Stomach (tissue), 9 donors: ENCODE results near the gene AGBL4. TPM values are rescaled to one million over a fixed set of nuclear protein-coding genes. Genes with fewer than 3 reads are reported as not detected.

Experiments used
- DNase-seq, 2 donors: peaks; one replicate each; pipeline versions ENCODE4 v3.0.0 to v3.0.0-alpha.2; 2013 to 2019
- H3K27ac ChIP-seq, 5 donors: fragments of 200-600 bp in 4 of 5; sonication (generic) in 4 of 5; one replicate each; pipeline ENCODE4 v1.5.1; 2013 to 2019; ENCODE audit warnings: mild to moderate bottlenecking in 1 of 5, moderate library complexity in 1 of 5
- H3K27me3 ChIP-seq, 3 donors: fragments of 200-600 bp; sonication (generic); one replicate each; pipeline ENCODE4 v1.5.1; 2017 to 2019; ENCODE audit warnings: mixed run types in 1 of 3
- H3K36me3 ChIP-seq, 4 donors: fragments of 200-600 bp; sonication (generic); 1 replicate in 3 of 4; 2 replicates in 1 of 4; pipeline ENCODE4 v1.5.1; 2016 to 2019
- H3K4me1 ChIP-seq, 4 donors: fragments of 200-600 bp; sonication (generic); one replicate each; pipeline ENCODE4 v1.5.1; 2016 to 2019
- H3K4me3 ChIP-seq, 4 donors: fragments of 200-600 bp; sonication (generic) in 3 of 4; one replicate each; pipeline ENCODE4 v1.5.1; 2016 to 2019; ENCODE audit warnings: mild to moderate bottlenecking in 1 of 4
- H3K9me3 ChIP-seq, 4 donors: fragments of 200-600 bp; sonication (generic); one replicate each; pipeline ENCODE4 v1.5.1; 2016 to 2019
- EP300 ChIP-seq: sonication (generic); formaldehyde crosslinking; IDR thresholded peaks from one replicate; pipeline ENCODE4 v1.6.1; 2017; ENCODE audit warnings: antibody characterized with exemption
- POLR2A ChIP-seq, 4 donors: fragments of 450-650 bp; IDR thresholded peaks; one replicate each; pipeline ENCODE4 v1.6.1; 2016; ENCODE audit warnings: antibody characterized with exemption in 4 of 4, control low read depth in 2 of 4, mild to moderate bottlenecking in 1 of 4, moderate library complexity in 1 of 4
- POLR2AphosphoS5 ChIP-seq, 3 donors: sonication (generic); formaldehyde crosslinking; IDR thresholded peaks; one replicate each; pipeline ENCODE4 v1.6.1; 2016; ENCODE audit warnings: antibody characterized with exemption in 3 of 3
- WGBS, 5 donors: extraction: QIAGEN DNeasy Blood & Tissue Kit in 3 of 5; methylation state at CpG; one replicate each; pipeline versions ENCODE4 v1.1.5 to v1.1.7; 2013 to 2018; 5-methylcytosine and 5-hydroxymethylcytosine counted together
- intact Hi-C: fragments of 100-400 bp; cut with DNase I; formaldehyde crosslinking; loops from one replicate; pipeline ENCODE4 v1.15.1; 2023; ENCODE audit warnings: low total_unique reads
- polyA plus RNA-seq, 3 donors: library from polyadenylated mRNA; stranded (reverse); fragments of 200-250 nt; gene quantifications; one replicate each; pipeline ENCODE4 v1.2.3, GENCODE V29; 2013
- total RNA-seq, 5 donors: library from RNA; depleted of rRNA; stranded (reverse); fragments of >200 nt; gene quantifications; one replicate each; pipeline versions ENCODE4 v1.1.0 to v1.2.3, GENCODE V29; 2014 to 2016
- TF ChIP-seq, protein P1 (sequence below), 7 experiments: fragments of 450-650 bp in 4 of 7; fragments of 200-600 bp in 3 of 7; sonication (generic) in 3 of 7; IDR thresholded peaks; one replicate each; pipeline ENCODE4 v1.5.1; 2016 to 2019; ENCODE audit warnings: antibody characterized with exemption in 7 of 7, control low read depth in 2 of 7, mild to moderate bottlenecking in 1 of 7
- donor health status: healthy with polysubstance abuse.
- donor health status: Bipolar disorder and iron deficiency.
- donor health status: healthy.

AGBL4 gene
- total and polyA plus RNA-seq, 8 donors, result 0.92 TPM; not detected in 7

DNA sequence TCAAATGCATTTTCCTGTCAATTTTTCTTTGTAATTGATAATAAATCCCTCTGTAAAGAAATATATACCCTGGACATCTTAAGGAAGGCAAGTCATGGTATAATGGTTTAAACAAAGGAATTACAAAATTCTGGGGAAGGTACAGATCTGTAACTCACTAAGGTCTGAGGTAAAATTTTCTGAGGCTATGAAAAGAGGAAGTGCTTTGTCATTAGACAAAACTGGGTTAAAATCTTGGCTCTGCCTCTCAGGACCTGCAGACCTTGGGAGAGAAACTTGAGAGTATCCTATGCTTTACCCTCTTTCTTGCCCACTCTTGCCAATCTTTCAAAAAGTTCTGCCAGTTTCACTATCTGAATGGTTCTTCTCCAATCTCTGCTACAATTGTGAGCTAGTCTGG lies 1220.3 kb downstream of the AGBL4 start:
- H3K4me1 ChIP-seq, result peaks cover 0 to 1% (median 0%) of the 10 kb centered on the region in 4 donors
- no peaks in the 10 kb centered on the region for H3K9me3 ChIP-seq
- intact Hi-C loops, result no loop called here
- TF ChIP-seq, protein P1, sequence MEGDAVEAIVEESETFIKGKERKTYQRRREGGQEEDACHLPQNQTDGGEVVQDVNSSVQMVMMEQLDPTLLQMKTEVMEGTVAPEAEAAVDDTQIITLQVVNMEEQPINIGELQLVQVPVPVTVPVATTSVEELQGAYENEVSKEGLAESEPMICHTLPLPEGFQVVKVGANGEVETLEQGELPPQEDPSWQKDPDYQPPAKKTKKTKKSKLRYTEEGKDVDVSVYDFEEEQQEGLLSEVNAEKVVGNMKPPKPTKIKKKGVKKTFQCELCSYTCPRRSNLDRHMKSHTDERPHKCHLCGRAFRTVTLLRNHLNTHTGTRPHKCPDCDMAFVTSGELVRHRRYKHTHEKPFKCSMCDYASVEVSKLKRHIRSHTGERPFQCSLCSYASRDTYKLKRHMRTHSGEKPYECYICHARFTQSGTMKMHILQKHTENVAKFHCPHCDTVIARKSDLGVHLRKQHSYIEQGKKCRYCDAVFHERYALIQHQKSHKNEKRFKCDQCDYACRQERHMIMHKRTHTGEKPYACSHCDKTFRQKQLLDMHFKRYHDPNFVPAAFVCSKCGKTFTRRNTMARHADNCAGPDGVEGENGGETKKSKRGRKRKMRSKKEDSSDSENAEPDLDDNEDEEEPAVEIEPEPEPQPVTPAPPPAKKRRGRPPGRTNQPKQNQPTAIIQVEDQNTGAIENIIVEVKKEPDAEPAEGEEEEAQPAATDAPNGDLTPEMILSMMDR (IDR thresholded peaks at IDR 0.05), result no peak
- no peak for TF ChIP-seq POLR2A (IDR thresholded peaks at IDR 0.05)
- no peak for DNase-seq
- no peaks in the 10 kb centered on the region for H3K27me3 ChIP-seq
- H3K4me3 ChIP-seq, result no peak overlapping the region
- no peaks in the 10 kb centered on the region for H3K36me3 ChIP-seq
- H3K27ac ChIP-seq, result no peak overlapping the region

DNA sequence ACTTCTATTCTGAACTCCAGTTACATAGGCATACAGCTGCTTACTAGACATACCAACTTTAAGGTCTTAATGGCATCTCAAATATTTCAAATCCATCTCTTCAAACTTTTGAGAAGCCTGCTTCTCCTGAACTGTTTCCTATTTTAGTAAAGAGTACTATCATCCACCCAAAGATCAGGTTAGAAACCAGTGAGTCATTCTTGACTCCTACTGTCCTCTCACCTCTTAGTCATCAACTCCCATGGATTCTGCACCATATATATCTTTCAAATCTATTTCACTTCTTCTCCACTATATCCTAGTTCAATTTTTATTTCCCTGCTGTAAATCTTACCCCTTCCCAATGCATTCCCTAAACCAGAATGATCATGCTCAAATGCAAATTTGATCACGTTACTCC lies 1228.9 kb downstream of the AGBL4 start:
- TF ChIP-seq EP300 (no peak), POLR2A (IDR thresholded peaks at IDR 0.05) (no peak), POLR2AphosphoS5 (IDR thresholded peaks at IDR 0.05) (no peak)
- TF ChIP-seq, protein P1 (IDR thresholded peaks at IDR 0.05), result no peak
- peaks cover 0 to 11% (median 0%) of the 10 kb centered on the region in 4 donors for H3K4me1 ChIP-seq

DNA sequence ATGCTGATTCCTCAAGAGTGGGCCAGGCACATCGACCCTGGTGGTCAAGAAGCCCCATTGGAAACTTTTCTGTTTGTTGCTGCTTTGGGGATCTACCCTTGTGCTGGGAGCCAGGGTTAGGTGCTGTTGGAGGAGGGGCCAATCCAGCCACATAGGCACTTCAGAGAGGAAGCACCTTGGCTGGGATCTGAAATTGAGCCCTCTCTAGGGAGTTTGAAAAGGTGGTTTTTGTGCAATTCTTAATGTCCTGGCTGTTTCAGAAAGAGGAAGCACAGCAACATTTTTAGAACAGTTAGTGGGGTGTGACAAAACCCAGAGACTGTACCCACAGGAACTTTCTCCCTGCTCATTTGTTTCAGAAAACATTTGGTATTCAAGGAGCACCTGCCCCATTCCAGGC lies 1229.9 kb downstream of the AGBL4 start:
- no peaks in the 10 kb centered on the region for H3K36me3 ChIP-seq
- TF ChIP-seq, protein P1 (IDR thresholded peaks at IDR 0.05), result no peak
- TF ChIP-seq EP300 (no peak), POLR2AphosphoS5 (IDR thresholded peaks at IDR 0.05) (no peak)
- H3K4me3 ChIP-seq, result no peak overlapping the region
- 44 to 70% (median 60%) methylated on average over 1 of the region's 1 CpG for WGBS, 5 donors
- no peaks in the 10 kb centered on the region for H3K9me3 ChIP-seq
- H3K27me3 ChIP-seq, result no peaks in the 10 kb centered on the region
- intact Hi-C loops, result no loop called here
- no peak for DNase-seq
- H3K27ac ChIP-seq, result no peak overlapping the region
- peaks cover 0 to 16% (median 0%) of the 10 kb centered on the region in 4 donors for H3K4me1 ChIP-seq

More for the DNA sequence above, 1228.9 kb downstream of the AGBL4 start:
- Histone ChIP-seq H3K36me3 (no peaks in the 10 kb centered on the region), H3K9me3 (no peaks in the 10 kb centered on the region), H3K27ac (no peak overlapping the region), H3K27me3 (no peaks in the 10 kb centered on the region), H3K4me3 (no peak overlapping the region)
- DNase-seq, result no peak
- WGBS, 5 donors, result 0 to 44% (median 0%) methylated on average over 1 of the region's 1 CpG
- intact Hi-C loops, result no loop called here

- Histone ChIP-seq H3K4me3 (no peak overlapping the region), H3K27me3 (no peaks in the 10 kb centered on the region), H3K9me3 (no peaks in the 10 kb centered on the region), H3K36me3 (no peaks in the 10 kb centered on the region), H3K27ac (no peak overlapping the region), H3K4me1 (peaks cover 0 to 16% (median 0%) of the 10 kb centered on the region in 4 donors)
- intact Hi-C loops, result no loop called here
- TF ChIP-seq EP300, result no peak
- TF ChIP-seq, protein P1 (IDR thresholded peaks at IDR 0.05), result no peak
- TF ChIP-seq POLR2AphosphoS5 (IDR thresholded peaks at IDR 0.05), result no peak
- TF ChIP-seq POLR2A (IDR thresholded peaks at IDR 0.05), result no peak
- no peak for DNase-seq
- WGBS, 5 donors, result 52 to 78% (median 63%) methylated on average over 1 of the region's 1 CpG
These were observed 1230.8 kb downstream of the AGBL4 start for GRCh38 chr1:48792961-48793360.
